T47D (cell line): Measurements from ENCODE around the gene TMEM198.

Experiments used
- DNase-seq, 2 experiments: peaks; one replicate each; pipeline versions ENCODE4 v3.0.0 to v3.0.0-alpha.2; 2011 to 2012; ENCODE audit warnings: low read depth in 1 of 2, low spot score in 1 of 2
- JUND ChIP-seq: IDR thresholded peaks from 2 replicates; pipeline ENCODE4 v1.6.1; 2012; ENCODE audit warnings: low read depth
- in situ Hi-C: cut with HindIII; loops from 2 replicates; pipeline ENCODE4 v1.10.0; 2016; ENCODE audit warnings: low sequenced_read_pairs, low pct_unique_long_range_greater_than_20kb

TMEM198 gene

GRCh38 chr2:219569041-219569440, 25.2 kb downstream of the TMEM198 start:
- TF ChIP-seq JUND: no peak
- peak in 1 of 2 experiments; percentile 32 for DNase-seq
- in situ Hi-C loops: no loop called here

DNA sequence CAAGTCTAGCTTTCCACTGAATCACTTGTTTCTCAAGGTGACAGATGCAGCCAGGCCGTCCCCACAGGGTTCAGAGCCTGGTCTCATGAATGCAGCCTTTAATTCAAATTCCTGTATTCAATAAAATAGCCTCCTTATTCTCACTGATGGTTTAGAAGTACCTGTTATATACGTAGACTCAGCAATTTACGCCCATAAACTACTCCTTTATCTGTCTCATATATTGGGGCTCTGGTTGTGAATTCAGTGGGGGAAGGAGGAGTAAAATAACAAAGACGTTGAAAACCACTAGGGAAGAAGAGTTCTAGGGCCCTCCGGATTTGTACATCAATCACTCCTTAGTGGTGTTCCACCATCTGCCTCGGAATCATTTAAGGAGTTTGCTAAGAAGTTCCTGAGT, 25.8 kb downstream of the TMEM198 start:
- in situ Hi-C loops: no loop called here
- no peak for DNase-seq
- no peak for TF ChIP-seq JUND

DNA sequence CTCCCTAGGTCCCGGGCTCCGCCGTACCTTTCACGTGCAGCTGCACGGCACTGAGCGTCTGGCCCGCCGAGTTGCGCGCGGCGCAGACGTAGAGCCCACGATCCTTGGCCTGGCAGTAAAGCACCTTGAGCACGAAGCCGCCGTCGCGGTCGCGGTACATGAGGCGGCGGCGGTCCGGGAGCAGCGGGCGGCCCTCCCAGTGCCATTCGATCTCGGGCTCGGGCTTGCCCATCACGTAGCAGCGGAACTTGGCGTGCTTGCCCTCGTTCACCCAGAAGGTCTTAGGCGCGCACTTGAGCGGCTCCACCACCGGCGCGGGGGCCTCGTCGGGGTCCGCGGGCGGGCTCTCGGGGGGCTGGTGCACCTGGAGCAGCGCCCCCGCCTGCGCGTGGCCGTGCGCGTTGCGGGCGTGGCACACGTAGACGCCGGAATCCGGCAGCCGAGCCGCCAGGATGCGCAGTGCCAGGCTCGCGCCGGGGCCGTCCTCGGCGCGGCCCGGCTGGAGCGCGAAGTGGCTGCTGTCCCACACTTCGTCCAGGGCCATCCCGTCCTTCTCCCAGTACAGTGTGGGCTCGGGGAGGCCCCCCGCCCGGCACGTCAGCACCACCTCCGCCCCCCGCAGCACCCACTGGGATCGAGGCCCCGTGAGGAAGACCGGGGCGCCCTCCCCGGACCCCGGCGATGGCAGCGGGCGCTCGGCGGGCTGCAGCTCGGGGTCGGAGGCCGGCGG, 26.5 kb downstream of the TMEM198 start:
- peak; percentile 28 to 64 for DNase-seq
- in situ Hi-C loops: no loop called here
- TF ChIP-seq JUND: no peak

DNA sequence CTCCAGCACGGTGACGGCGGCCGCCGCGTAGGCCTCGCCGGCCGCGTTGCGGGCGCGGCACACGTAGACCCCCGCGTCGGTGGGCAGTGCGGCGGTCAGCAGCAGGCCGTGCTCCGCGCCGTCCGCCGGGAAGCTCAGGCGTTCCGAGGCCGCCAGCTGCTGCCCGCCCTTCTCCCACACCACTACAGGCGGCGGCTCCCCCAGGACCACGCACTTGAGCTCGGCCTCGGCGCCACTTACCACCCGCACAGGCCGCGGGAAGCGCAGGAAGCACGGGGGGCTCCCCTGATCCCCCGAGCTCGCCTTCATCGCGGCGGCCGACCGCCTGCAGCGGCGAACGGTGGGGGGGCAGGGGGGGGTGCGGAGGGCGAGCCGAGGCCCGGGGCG, 27.1 kb downstream of the TMEM198 start:
- TF ChIP-seq JUND: no peak
- no peak for DNase-seq
- in situ Hi-C loops: no loop called here

DNA sequence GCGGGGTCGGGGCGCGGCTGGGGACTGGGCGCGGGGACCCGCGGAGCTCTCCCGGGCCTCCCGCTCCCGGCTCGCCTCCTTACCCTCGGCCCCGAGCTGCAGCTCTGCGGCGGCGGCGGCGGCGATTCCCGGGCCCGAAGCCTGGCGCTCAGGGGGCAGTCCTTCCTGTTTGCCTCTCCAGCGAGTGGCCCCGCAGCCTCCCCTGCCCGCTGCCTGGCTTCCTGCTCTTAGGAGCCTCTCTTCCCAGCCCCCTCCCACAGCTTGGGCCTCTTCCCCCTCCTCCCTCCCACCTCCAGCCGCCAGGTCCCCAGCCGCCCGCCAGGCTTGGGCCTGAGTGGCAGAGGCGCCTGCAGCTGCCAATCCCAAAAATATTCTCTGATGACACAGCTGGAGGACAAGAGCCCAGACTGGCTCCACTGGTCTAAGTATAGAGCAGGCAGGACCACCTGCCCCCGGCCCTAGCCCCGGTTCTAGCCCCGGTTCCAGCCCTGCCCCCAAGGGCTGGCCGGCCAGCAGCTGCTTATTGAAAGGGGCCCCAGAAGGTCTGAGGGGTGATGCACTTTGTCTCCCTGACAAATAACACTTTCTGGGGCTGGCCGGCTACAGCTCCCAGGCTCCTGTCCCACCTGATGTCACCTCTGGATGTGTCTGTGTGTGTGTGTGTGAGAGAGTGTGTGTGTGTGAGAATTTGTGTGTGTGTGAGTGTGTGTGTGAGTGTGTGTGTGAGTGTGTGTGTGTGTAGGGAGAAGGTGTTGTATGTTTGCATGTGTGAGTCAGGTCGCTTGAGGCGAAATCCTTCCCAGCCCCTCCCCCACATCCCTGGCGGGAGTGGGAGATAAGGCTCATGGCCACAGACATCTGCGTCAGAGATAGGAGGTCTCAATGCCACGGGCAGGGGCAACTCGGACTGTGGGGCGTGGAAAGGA, 27.7 kb downstream of the TMEM198 start, which contains the start of gene OBSL1:
Gene OBSL1, minus strand, starts transcription at position 229 of the 926 bp plus-strand sequence. CDS start 307 bp downstream, outside the sequence.
- peak; percentile 48 to 55 for DNase-seq
- in situ Hi-C loops: no loop called here
- no peak for TF ChIP-seq JUND

GRCh38 chr2:219572237-219573001, 28.6 kb downstream of the TMEM198 start, which contains the start of gene INHA:
Gene INHA, plus strand, starts transcription at chr2:219572310. Its CDS starts 65 bp downstream, at chr2:219572375.
- in situ Hi-C loops: no loop called here
- no peak for DNase-seq
- no peak for TF ChIP-seq JUND

DNA sequence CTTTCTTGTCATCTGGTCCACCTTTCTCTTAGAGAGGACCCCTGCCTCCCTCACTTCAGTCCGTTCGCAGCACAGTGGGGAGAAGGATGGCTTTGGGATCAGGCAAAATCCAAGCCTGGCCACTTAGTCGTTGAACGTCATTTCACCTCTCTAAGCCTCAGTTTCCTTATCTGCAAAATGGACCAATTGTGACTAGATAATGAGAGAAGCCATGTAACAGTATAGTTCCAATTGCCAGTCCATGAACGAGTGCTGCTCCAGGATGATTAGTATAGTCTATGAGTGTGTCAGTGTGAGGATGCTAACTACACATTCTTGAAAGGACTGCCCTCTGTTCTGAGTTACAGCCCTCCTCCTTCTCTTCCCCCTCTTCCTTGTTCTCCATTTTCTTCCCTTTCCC, 29.3 kb downstream of the TMEM198 start:
- DNase-seq: no peak
- in situ Hi-C loops: no loop called here
- TF ChIP-seq JUND: no peak

DNA sequence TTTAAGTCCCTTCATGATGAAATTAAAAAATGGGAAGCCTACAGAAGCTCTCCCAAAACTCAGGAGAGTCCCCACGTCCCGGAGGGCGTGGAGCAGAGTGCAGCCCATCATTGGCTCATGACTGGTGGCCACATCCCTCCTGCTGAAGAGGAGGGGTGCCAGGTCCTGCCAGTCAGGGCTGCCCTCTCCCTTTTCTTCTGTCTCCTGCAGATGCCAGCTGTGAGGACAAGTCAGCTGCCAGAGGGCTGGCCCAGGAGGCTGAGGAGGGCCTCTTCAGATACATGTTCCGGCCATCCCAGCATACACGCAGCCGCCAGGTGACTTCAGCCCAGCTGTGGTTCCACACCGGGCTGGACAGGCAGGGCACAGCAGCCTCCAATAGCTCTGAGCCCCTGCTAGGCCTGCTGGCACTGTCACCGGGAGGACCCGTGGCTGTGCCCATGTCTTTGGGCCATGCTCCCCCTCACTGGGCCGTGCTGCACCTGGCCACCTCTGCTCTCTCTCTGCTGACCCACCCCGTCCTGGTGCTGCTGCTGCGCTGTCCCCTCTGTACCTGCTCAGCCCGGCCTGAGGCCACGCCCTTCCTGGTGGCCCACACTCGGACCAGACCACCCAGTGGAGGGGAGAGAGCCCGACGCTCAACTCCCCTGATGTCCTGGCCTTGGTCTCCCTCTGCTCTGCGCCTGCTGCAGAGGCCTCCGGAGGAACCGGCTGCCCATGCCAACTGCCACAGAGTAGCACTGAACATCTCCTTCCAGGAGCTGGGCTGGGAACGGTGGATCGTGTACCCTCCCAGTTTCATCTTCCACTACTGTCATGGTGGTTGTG, 30.9 kb downstream of the TMEM198 start:
- TF ChIP-seq JUND: no peak
- no peak for DNase-seq
- in situ Hi-C loops: no loop called here

- DNase-seq: no peak
- TF ChIP-seq JUND: no peak
- in situ Hi-C loops: no loop called here
Observed at GRCh38 chr2:219575566-219576504, 32.0 kb downstream of the TMEM198 start.

- in situ Hi-C loops: no loop called here
- peak in 1 of 2 experiments; percentile 32 for DNase-seq
- TF ChIP-seq JUND: no peak
Observed at GRCh38 chr2:219576505-219577388, 32.9 kb downstream of the TMEM198 start.
